OCI-M1 (cell line): Measurements from ENCODE around the gene IGSF5.
A peak's percentile ranks its signal among the peaks of the same experiment; 100 is the strongest.

ENCODE experiments used
- DNase-seq: peaks from one replicate; lab custom pipeline; 2025; lab: John Stamatoyannopoulos, UW

Gene IGSF5

DNA sequence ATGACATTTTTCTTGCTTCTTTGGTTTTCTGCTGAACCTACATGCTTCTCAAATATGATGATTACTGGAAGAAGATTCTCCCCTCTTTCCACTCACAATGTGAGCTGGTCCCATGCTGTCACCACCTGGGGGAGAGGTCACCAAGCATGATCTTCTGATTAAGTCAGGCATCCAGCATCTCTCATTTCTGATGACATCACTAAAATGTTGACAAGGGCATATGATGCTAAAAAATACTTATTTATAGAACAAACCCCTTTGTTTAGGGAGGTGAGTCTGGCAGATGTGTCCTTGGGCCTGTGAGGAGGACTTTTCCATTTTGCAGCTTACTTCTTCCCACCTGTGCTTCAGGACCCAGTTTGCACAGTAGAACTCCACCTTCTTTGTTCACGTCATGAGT is 80.3 kb downstream of the IGSF5 start:
- no peak for DNase-seq

DNA sequence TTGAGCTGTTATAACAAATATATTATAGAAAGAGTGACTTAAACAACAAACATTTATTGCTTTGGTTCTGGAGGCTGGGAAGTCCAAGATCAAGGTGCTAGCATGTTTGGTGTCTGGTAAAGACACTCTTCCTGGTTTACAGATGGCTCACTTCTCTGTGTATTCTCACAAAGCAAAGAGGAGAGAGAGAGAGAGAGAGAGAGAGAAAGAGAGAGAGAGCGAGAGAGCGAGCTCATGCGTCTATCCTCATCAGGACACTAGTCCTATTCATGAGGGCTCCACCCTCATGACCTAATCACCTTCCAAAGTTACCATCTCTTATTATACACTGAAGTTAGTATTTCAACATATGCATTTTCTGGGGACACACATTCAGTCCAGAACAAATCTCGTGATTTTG is 89.6 kb downstream of the IGSF5 start:
- DNase-seq = no peak

DNA sequence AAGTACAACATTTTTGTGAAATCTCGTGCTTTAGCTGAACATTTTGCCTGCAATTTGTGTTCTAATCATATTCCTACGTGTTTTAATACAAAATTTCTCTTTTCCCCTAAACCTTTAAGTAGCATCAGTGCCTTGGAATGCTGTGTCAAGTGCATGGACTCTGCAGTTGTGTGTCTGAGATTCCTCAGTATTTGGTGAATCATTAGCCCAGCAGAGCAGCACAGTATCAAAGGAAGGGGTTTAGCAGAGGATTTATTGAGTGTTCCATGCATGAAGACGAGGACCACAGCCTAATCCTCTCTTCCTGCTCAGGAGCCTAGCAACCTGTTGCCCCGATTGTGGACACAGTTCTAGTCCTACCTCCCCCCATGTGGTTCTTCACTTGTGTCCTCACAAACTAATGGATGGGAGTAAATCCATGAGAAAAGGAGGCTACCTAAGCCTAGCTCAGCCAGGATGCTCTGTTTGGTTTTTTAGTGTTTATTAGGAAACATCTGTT is 92.9 kb downstream of the IGSF5 start:
- no peak for DNase-seq

DNA sequence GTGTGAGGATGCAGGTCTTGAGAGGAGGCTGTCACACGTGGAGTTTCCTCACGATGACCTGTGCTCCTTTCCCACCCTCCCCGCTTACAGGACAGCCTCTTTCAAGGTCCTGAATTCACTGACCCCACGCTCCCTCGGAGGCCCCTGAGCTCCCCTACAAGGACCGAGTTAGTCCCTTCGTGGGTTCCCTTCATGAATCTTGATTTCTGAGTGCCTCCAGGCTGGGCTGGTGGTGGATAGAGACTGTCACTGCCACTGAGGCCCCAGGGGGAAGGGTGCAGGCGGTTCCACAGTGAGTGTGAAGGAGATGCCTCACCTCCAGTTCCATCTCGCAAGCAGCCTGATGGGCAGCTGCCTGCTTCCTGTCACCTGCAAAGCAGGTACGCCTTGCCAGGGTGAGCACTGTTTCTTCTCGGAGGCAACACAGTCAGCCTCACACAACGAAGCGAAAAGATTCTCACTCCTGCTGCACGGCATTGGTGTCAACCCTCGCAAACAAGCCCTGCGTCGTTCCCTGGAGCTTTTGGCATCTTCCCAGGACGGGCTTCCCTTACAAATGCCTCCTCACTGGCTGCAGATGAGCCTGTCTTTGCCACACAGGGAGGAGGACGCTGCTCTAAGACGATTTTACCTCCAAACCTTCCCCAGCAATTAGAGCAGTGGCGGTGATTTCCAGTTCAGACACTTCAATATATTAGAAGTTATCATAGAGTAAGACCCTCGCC is 95.6 kb downstream of the IGSF5 start:
- DNase-seq = no peak

DNA sequence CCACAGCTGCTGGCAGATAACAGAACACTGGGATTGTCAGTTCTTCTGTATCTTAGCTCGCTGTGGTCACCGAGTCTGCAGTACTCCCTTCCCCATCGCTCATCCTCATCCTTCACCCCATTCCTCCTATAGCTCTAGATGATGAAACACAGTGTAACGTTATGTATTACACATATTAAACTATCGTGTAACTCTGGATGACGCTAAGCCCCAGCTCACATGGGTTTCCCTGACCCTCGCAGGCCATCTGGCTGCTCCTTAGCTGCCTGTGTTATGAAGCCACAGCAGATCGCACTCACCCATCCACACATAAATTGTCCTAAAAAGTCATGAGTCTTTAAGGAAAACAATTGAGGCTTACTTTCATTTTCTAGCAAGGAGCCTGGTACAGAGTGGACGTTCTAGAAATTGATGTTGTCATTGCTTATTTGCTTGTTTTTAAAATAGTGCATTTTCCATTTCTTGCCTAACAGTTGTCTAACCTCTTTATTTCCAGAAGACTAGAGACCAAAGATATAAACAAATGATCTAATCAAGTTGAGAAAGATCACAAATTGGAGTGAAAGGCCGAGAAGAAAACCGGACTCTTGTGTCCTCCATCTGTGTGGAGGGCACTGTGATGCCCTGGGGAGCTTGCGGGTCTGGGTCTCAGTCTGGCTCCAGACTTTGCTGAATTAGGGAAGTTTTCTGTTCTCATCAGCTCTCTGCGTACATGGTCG is 97.9 kb downstream of the IGSF5 start:
- peak; percentile 93 for DNase-seq

DNA sequence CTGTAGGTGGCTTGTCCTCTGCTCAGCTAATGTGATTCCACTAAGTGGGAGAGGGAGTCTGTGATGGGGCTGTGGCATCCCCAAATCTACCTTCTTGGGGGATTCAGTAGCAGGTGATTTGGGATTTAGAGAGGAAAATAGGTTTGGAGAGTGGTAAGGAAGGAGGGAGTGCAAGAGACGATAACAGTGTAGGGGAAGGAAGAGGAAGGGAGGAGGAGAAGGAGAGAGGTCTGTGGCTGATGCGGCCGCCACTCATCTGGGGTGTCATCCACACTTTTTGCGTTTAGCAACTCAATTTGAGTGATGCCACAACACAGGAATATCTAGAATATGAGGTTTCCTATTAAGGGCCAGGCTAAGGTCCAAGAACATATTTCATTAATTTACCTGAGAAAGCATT is 98.5 kb downstream of the IGSF5 start:
- DNase-seq = no peak

DNA sequence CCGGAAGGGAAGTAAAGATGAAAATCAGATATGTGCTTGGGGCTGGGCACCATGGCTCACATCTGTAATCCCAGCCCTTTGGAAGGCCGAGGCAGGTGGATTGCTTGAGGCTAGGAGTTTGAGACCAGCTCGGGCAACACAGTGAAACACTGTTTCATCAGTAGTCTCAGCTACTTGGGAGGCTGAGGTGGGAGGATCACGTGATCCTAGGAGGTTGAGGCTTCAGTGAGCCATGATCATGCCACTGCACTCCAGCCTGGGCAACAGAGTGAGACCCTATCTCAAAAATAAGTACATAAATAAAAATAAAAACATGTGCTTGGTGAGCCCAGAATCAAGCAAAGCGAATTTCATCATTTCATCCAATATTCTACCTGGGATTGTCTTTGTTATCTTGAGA is 98.9 kb downstream of the IGSF5 start:
- peak; percentile 35 for DNase-seq

DNA sequence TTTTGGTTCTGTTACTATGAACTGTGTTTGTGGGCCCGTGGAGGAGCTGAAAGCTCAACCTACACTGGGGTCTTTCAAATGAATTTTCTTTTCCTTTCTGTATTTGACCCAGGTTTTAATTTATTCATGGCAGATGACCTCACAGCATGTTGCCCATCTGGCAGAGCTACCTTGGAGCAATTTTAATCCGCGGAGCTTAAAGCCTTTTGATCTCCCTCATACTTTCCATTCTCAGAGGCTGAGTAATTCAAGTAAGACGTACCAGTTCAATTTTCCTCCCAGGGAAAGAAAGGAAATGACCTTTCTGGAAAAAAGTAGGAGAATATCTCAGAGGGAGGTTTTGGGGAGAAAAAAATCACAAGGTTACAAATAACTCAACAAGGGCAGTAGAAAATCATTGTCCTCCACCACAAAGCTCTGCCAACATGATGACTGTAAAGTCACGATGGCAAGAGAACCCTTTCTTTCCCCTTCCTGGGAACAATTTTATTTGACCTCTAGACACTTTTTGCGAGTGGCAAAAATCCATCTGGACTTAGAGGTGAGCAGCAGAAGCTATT is 100.7 kb downstream of the IGSF5 start:
- DNase-seq = no peak

DNA sequence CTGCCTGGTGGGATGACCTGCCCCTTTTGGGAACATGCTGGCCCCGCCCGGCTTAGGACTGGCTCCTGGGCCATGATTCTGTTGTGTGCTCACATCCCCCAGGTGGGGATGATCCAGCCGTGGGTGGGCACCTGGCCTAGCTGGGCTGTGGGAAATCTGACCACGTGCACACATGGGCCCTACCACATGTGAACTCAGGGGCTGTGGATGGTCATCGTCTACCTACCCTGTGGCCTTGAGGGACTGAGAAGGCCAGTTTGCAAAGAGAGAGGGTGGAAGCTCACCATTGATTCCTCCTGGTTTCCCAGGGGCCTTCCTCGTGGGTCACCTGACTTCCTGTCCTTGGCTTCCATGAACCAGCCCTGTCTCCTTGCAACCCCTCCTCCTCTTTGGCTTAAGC is 102.9 kb downstream of the IGSF5 start:
- no peak for DNase-seq

DNA sequence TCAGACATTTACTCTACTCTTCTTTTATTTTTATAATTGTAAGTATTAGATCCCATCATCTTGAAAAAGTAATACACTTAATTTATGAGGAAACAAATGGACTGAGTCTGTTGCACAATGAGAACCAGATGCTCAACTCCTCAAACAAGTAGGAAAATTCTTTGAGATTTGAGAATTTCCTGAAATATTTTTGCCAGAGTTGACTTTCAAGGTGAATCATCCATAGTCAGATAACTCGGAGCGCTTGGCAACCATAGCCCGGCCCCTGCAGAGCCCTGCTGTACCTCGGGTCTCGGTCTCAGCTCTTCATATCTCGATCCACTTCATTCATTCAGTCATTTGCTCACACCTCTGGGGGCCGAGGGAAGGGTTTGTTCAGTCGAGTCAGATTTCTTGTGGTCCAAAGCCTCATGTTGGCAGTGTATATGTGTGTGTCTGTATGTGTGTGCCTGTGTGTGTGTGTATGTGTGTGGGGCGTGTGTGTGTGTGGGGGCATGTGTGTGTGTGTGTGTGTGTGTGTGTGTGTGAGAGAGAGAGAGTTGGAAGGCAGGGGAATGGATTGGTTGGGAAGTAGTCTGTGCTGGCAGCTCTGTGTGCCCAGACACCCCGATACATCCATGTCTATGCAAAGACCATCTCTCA is 104.2 kb downstream of the IGSF5 start:
- DNase-seq = no peak

DNA sequence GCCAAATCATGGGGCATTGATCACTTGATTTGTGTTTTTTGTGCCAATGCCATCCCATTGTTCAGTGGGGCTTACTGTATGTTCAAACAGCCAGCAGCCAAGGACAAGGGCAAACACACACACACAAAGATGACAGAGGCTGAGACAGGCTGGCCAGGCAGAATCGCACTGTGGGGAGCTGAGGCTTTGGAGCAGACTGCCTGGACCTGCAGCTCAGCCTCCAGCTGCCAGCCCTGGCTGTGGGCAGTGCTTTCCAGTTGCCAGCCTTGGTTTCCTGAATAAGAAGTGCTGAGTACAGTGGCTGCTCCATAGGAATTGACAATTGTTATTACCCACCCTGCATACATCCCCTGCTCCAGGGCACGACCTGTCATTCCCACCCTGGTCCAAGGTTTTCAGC is 105.3 kb downstream of the IGSF5 start:
- DNase-seq = no peak

DNA sequence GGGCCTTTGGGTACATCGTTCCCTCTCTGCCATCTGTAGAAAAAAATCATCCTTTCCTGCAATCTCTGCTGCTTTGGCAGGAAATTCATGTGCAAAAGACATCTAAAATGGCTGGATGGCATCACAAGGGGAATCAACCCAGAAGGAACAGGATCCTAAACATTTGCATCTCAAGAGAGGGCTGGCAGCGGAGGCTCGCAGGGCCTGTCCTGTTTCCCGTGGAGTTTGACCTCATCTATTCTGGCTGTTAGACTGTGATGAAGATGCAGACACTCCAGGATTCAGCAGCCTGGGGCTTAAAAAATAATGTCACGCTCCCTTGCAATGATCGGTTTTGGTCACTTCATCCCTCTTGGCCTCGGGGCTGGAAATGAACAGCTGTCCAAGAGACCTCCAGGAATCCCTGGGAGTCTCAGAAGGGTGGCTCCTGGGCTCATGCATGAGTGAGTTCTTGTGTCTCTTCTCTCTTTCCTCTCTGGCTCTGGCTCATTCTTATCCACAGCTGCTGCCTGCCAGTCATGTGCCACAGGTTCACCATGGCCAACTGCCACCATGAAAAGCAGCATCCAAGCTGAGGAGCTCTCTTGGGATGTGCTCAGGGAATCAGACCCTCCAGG is 106.1 kb downstream of the IGSF5 start:
- DNase-seq = no peak
